GM18951 (cell line): Measurements from ENCODE around the gene ACSL1.

Source experiments
- POLR2A ChIP-seq: IDR thresholded peaks from 4 replicates; pipeline ENCODE4 v1.6.1; 2011; ENCODE audit warnings: mild to moderate bottlenecking; ENCODE audit not compliant: insufficient read length, insufficient read depth; ENCODE audit errors: extremely low read depth
- in situ Hi-C: fragments of 300-500 bp; cut with MboI; formaldehyde crosslinking; loops from one replicate; pipeline ENCODE4 v1.12.0; 2022; ENCODE audit warnings: low sequenced_read_pairs, mixed read lengths, inconsistent platforms; ENCODE audit not compliant: unreplicated experiment

ACSL1 gene

DNA sequence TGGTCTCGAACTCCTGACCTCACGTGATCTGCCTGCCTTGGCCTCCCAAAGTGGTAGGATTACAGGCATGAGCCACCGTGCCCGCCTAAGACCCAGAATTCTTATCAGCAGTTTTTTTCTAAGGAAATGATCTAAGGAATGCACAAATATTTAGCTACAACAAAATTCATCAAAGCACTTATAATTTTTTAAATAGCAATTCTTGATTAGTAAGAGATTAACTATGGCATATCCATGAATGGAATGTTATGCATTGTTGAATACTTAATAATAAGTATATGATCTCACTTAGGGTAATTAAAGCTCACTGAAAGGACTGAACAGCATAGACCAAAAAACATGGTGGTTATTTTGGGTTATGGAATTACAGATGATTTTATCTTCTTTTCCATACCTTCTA, 110.2 kb downstream of the ACSL1 start:
- TF ChIP-seq POLR2A = no peak
- in situ Hi-C loops = no loop called here

DNA sequence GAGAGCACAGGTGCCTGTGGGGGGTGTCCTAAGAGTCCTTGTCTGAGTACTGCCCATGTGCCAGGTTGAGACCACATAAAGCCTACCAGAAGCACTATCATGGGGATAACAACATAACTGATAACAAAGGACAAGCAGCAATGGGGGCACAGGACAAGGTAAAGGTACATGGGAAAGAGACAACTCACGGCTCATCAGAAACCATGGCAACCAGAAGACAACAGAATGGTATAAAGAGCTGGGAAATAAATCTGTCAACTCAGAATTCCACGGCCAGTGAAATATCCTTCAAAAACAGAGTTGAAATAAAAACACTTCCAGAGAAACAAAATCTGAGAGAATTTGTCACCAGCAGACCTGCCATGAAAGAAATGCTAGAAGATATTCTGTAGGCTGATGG, 111.9 kb downstream of the ACSL1 start:
- in situ Hi-C loops = no loop called here
- no peak for TF ChIP-seq POLR2A

DNA sequence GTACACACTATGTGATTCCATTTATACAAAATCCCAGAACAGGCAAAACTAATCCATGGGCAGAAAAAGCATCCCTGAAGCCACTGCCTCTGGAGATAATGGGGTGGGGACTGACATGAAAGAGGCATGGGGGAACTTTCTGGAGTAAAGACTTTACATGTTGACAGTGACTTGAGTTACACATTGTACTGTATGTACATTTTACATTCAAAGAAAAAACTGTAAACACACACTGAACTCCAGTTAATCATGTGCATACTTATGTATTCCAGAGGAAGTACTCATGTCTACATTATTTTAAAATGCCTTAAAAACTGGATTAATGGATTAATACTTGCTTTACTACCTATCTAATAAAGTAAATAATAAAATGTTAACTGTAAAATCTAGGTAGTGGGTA, 113.4 kb downstream of the ACSL1 start:
- TF ChIP-seq POLR2A = no peak
- in situ Hi-C loops = no loop called here

DNA sequence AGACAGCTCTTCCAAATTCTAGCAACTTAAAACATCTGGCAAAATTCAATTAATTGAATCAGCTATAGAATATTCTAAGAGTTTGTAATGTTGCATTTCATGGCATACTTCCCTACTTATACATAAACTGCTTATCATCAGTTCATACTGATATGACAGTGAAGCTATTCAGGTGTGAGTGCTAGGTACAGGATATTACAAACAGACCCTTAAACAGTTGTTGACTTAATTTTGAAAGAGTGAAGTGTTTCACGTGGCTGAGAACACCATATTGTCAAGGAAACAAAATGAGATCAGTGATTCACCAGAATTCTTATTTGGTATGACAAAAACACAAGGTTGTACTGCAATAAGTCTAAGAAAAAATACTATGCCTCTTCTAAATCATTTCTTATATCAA, 119.3 kb downstream of the ACSL1 start:
- TF ChIP-seq POLR2A = no peak
- in situ Hi-C loops = no loop called here

DNA sequence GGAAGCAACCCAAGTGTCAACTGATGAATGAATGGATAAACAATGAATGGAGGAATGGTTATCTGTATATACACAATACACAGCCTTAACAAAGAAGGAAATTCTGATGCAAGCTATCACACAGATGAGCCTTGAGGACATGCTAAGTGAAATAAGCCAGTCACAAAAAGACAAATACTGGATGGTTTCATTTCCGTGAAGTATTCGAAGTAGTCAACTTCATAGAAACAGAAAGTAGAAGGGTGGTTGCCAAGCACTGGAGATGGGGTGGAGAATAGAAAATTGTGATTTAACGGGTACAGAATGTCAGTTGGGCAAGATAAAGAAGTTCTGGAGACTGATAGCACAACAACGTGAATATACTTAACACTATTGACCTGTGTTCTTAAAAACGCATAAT, 120.1 kb downstream of the ACSL1 start:
- in situ Hi-C loops = no loop called here
- TF ChIP-seq POLR2A = no peak
